Measurements from ENCODE around the gene ACOX2.

GRCh38 chr3:58539626-58540025, 2.6 kb upstream of the ACOX2 start:
- TF ChIP-seq EZH2 (IDR thresholded peaks at IDR 0.05; ENCODE audit: low read depth): no peak
- TF ChIP-seq, protein P1, sequence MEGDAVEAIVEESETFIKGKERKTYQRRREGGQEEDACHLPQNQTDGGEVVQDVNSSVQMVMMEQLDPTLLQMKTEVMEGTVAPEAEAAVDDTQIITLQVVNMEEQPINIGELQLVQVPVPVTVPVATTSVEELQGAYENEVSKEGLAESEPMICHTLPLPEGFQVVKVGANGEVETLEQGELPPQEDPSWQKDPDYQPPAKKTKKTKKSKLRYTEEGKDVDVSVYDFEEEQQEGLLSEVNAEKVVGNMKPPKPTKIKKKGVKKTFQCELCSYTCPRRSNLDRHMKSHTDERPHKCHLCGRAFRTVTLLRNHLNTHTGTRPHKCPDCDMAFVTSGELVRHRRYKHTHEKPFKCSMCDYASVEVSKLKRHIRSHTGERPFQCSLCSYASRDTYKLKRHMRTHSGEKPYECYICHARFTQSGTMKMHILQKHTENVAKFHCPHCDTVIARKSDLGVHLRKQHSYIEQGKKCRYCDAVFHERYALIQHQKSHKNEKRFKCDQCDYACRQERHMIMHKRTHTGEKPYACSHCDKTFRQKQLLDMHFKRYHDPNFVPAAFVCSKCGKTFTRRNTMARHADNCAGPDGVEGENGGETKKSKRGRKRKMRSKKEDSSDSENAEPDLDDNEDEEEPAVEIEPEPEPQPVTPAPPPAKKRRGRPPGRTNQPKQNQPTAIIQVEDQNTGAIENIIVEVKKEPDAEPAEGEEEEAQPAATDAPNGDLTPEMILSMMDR (conservative IDR thresholded peaks at IDR 0.05): no peak
